Keratinocyte (primary cell): ENCODE measurements around the gene MMRN2.

Experiments
- CTCF ChIP-seq, 3 experiments: IDR thresholded peaks in 1 of 3; conservative IDR thresholded peaks in 1 of 3; optimal IDR thresholded peaks in 1 of 3; 2 replicates in 2 of 3; 3 replicates in 1 of 3; pipeline versions ENCODE3 to v1.5.1; 2011; ENCODE audit warnings: low read length in 3 of 3, mild to moderate bottlenecking in 3 of 3, moderate library complexity in 2 of 3, control low read depth in 1 of 3, inconsistent platforms in 1 of 3; ENCODE audit not compliant: insufficient read depth in 2 of 3; ENCODE audit errors: extremely low read depth in 1 of 3
- EZH2 ChIP-seq: IDR thresholded peaks from one replicate; pipeline ENCODE4 v1.6.1; 2012; ENCODE audit warnings: inconsistent platforms, mild to moderate bottlenecking, low read length, moderate library complexity

- TF ChIP-seq EZH2 (no peak), CTCF (optimal IDR thresholded peaks at IDR 0.05 in 1 of 3, IDR thresholded peaks at IDR 0.05 in 1 of 3, conservative IDR thresholded peaks at IDR 0.05 in 1 of 3; ENCODE audit: extremely low read depth in 1 of 3, insufficient read depth in 2 of 3, low read length in 3 of 3) (no peak)
Measured at GRCh38 chr10:86900955-86901354, 56.5 kb downstream of the MMRN2 start.
